ENCODE data around the gene KRI1.

The KRI1 gene

GRCh38 chr19:10565567-10566407 lies at the start of gene KRI1:
Gene KRI1 (minus strand): TSS chr19:10566010. CDS start chr19:10565999, 11 bp downstream.
- Histone ChIP-seq H3K4me2 (peak within 1 kb of the TSS; percentile 93 to 100 (median 99)), H3K9me3 (replicated peaks in 1 of 11) (no peaks in the 10 kb centered on the region), H3K4me3 (peak within 1 kb of the TSS; percentile 87 to 99 (median 94)), H3K36me3 (peaks cover 14 to 48% (median 35%) of the 10 kb centered on the region in 11 experiments), H3K27me3 (no peaks in the 10 kb centered on the region), H3K9ac (peak within 1 kb of the TSS; percentile 95 to 99 (median 97)), H3K4me1 (peaks cover 37 to 58% (median 46%) of the 10 kb centered on the region in 10 experiments), H3K27ac (peak within 1 kb of the TSS; percentile 84 to 100 (median 98)), H4K20me1 (peaks cover 0 to 30% (median 5%) of the 10 kb centered on the region in 11 experiments; a peak in 9 of 22 replicates)
- no peak for TF ChIP-seq Cebpa-rat (IDR thresholded peaks at IDR 0.05)

- Histone ChIP-seq H3K9ac (peak overlapping the region in 1 of 11 experiments; percentile 37; a peak in 1 of 22 replicates), H3K4me2 (peak overlapping the region in 1 of 11 experiments; percentile 6; a peak in 1 of 22 replicates), H3K36me3 (peaks cover 12 to 84% (median 58%) of the 10 kb centered on the region in 11 experiments; a peak in 20 of 22 replicates)
Measured at GRCh38 chr19:10612499-10613119, 46.8 kb upstream of the KRI1 start.

GRCh38 chr19:10611907-10612306 lies 46.1 kb upstream of the KRI1 start:
- Histone ChIP-seq H3K4me1 (peaks cover 15 to 54% (median 38%) of the 10 kb centered on the region in 10 experiments), H3K36me3 (peaks cover 12 to 84% (median 53%) of the 10 kb centered on the region in 11 experiments; a peak in 20 of 22 replicates), H3K9ac (peak overlapping the region in 2 of 11 experiments; percentile 37; a peak in 3 of 22 replicates), H3K27ac (no peak overlapping the region), H3K27me3 (no peaks in the 10 kb centered on the region), H4K20me1 (peaks cover 4 to 100% (median 86%) of the 10 kb centered on the region in 11 experiments; a peak in 21 of 22 replicates), H3K4me3 (no peak overlapping the region), H3K4me2 (no peak overlapping the region), H3K9me3 (replicated peaks in 1 of 11) (peaks cover 0 to 4% (median 0%) of the 10 kb centered on the region in 11 experiments; a peak in 1 of 22 replicates)
- TF ChIP-seq Cebpa-rat (IDR thresholded peaks at IDR 0.05), result no peak

More at GRCh38 chr19:10612499-10613119, 46.8 kb upstream of the KRI1 start:
- Histone ChIP-seq H3K27me3 (no peaks in the 10 kb centered on the region), H3K4me3 (no peak overlapping the region), H3K9me3 (replicated peaks in 1 of 11) (peaks cover 0 to 4% (median 0%) of the 10 kb centered on the region in 11 experiments; a peak in 1 of 22 replicates), H4K20me1 (peaks cover 4 to 100% (median 88%) of the 10 kb centered on the region in 11 experiments; a peak in 21 of 22 replicates), H3K27ac (0 out of 22 replicates have a peak overlapping the region, but pooled peaks of 1 of the 11 experiments have one; percentile 1), H3K4me1 (peaks cover 15 to 56% (median 38%) of the 10 kb centered on the region in 10 experiments)
- TF ChIP-seq Cebpa-rat (IDR thresholded peaks at IDR 0.05), result no peak

GRCh38 chr19:10604460-10604980 lies 38.7 kb upstream of the KRI1 start:
- Histone ChIP-seq H3K27ac (peak overlapping the region; percentile 86 to 99 (median 95)), H3K4me3 (peak overlapping the region; percentile 82 to 99 (median 96)), H3K9me3 (replicated peaks in 1 of 11) (no peaks in the 10 kb centered on the region), H3K27me3 (no peaks in the 10 kb centered on the region), H3K4me2 (peak overlapping the region; percentile 87 to 99 (median 97)), H4K20me1 (peaks cover 7 to 62% (median 44%) of the 10 kb centered on the region in 11 experiments; a peak in 19 of 22 replicates), H3K9ac (peak overlapping the region; percentile 92 to 99 (median 98); a peak in 21 of 22 replicates), H3K36me3 (peaks cover 0 to 39% (median 6%) of the 10 kb centered on the region in 11 experiments; a peak in 10 of 22 replicates), H3K4me1 (peaks cover 32 to 58% (median 47%) of the 10 kb centered on the region in 10 experiments)
- no peak; a peak in 1 of 22 replicates for TF ChIP-seq Cebpa-rat (IDR thresholded peaks at IDR 0.05)

- Histone ChIP-seq H3K9me3 (replicated peaks in 1 of 11) (no peaks in the 10 kb centered on the region), H3K4me3 (peak overlapping the region; percentile 82 to 99 (median 96)), H3K9ac (peak overlapping the region; percentile 92 to 99 (median 98)), H3K27me3 (no peaks in the 10 kb centered on the region), H4K20me1 (peaks cover 7 to 57% (median 40%) of the 10 kb centered on the region in 11 experiments; a peak in 19 of 22 replicates), H3K4me2 (peak overlapping the region; percentile 87 to 99 (median 97)), H3K27ac (peak overlapping the region; percentile 86 to 99 (median 95)), H3K36me3 (peaks cover 0 to 34% (median 6%) of the 10 kb centered on the region in 11 experiments; a peak in 10 of 22 replicates), H3K4me1 (peaks cover 32 to 59% (median 47%) of the 10 kb centered on the region in 10 experiments)
- TF ChIP-seq Cebpa-rat (IDR thresholded peaks at IDR 0.05), result peak in 2 of 11 experiments; percentile 33 to 79; a peak in 4 of 22 replicates
Measured at GRCh38 chr19:10603873-10604459, 38.2 kb upstream of the KRI1 start.

GRCh38 chr19:10603084-10603872 lies 37.5 kb upstream of the KRI1 start:
- Histone ChIP-seq H3K4me3 (peak overlapping the region; percentile 82 to 99 (median 96)), H3K9me3 (replicated peaks in 1 of 11) (no peaks in the 10 kb centered on the region), H3K9ac (peak overlapping the region; percentile 92 to 99 (median 98)), H3K36me3 (peaks cover 0 to 30% (median 6%) of the 10 kb centered on the region in 11 experiments; a peak in 10 of 22 replicates), H3K4me1 (peaks cover 32 to 66% (median 52%) of the 10 kb centered on the region in 10 experiments), H3K4me2 (peak overlapping the region; percentile 87 to 99 (median 97)), H4K20me1 (peaks cover 3 to 50% (median 33%) of the 10 kb centered on the region in 11 experiments; a peak in 19 of 22 replicates), H3K27me3 (no peaks in the 10 kb centered on the region), H3K27ac (peak overlapping the region; percentile 86 to 99 (median 95))
- TF ChIP-seq Cebpa-rat (IDR thresholded peaks at IDR 0.05), result peak in 3 of 11 experiments; percentile 56 to 73 (median 65); a peak in 4 of 22 replicates

- peak overlapping the region; percentile 86 to 99 (median 95) for H3K27ac ChIP-seq
Measured at GRCh38 chr19:10602330-10603083, 36.7 kb upstream of the KRI1 start.

More at GRCh38 chr19:10602330-10603083, 36.7 kb upstream of the KRI1 start:
- Histone ChIP-seq H3K4me2 (peak overlapping the region; percentile 87 to 99 (median 97)), H3K4me1 (peaks cover 32 to 73% (median 60%) of the 10 kb centered on the region in 10 experiments), H3K36me3 (peaks cover 0 to 25% (median 6%) of the 10 kb centered on the region in 11 experiments; a peak in 8 of 22 replicates), H4K20me1 (peaks cover 0 to 42% (median 27%) of the 10 kb centered on the region in 11 experiments; a peak in 18 of 22 replicates), H3K4me3 (peak overlapping the region; percentile 82 to 99 (median 96)), H3K27me3 (no peaks in the 10 kb centered on the region), H3K9me3 (replicated peaks in 1 of 11) (no peaks in the 10 kb centered on the region), H3K9ac (peak overlapping the region; percentile 92 to 99 (median 98))
- no peak for TF ChIP-seq Cebpa-rat (IDR thresholded peaks at IDR 0.05)

Data from BLaER1 treated with 17β-estradiol and CSF1 and Interleukin-3, amounts not matched to agents 10 nM and 100 nM (cell line).